Thyroid gland (tissue), 4 donors: ENCODE data around the gene ADAMTSL2.

Experiments used
- POLR2A ChIP-seq, 2 donors: fragments of 450-650 bp; IDR thresholded peaks; one replicate each; pipeline ENCODE4 v1.6.1; 2017; ENCODE audit warnings: antibody characterized with exemption in 2 of 2, mild to moderate bottlenecking in 2 of 2, moderate library complexity in 1 of 2
- TF ChIP-seq, protein P1 (sequence below), 6 experiments: fragments of 200-600 bp in 3 of 6; fragments of 450-650 bp in 3 of 6; sonication (generic) in 3 of 6; IDR thresholded peaks; one replicate each; pipeline ENCODE4 v1.5.1; 2016 to 2019; ENCODE audit warnings: antibody characterized with exemption in 6 of 6, mild to moderate bottlenecking in 2 of 6, inconsistent platforms in 1 of 6, moderate library complexity in 1 of 6

GRCh38 chr9:133560311-133560710, 25.8 kb downstream of the ADAMTSL2 start:
- TF ChIP-seq POLR2A (IDR thresholded peaks at IDR 0.05): no peak
- TF ChIP-seq, protein P1, sequence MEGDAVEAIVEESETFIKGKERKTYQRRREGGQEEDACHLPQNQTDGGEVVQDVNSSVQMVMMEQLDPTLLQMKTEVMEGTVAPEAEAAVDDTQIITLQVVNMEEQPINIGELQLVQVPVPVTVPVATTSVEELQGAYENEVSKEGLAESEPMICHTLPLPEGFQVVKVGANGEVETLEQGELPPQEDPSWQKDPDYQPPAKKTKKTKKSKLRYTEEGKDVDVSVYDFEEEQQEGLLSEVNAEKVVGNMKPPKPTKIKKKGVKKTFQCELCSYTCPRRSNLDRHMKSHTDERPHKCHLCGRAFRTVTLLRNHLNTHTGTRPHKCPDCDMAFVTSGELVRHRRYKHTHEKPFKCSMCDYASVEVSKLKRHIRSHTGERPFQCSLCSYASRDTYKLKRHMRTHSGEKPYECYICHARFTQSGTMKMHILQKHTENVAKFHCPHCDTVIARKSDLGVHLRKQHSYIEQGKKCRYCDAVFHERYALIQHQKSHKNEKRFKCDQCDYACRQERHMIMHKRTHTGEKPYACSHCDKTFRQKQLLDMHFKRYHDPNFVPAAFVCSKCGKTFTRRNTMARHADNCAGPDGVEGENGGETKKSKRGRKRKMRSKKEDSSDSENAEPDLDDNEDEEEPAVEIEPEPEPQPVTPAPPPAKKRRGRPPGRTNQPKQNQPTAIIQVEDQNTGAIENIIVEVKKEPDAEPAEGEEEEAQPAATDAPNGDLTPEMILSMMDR (IDR thresholded peaks at IDR 0.05): peak in 1 of 6 experiments; percentile 19
